Large intestine (tissue), 3 donors: ENCODE measurements around the gene LRFN4. TPM values are rescaled to one million over a fixed set of nuclear protein-coding genes. Genes with fewer than 3 reads are reported as not detected.

Source experiments
- DNase-seq, 2 donors: peaks; one replicate each; pipeline versions ENCODE4 v3.0.0 to v3.0.0-alpha.2; 2013
- H3K27ac ChIP-seq: one replicate; pipeline ENCODE4 v1.5.1; 2013; ENCODE audit warnings: low read length
- H3K27me3 ChIP-seq: 2 replicates; pipeline ENCODE4 v1.6.1; 2013; ENCODE audit warnings: low read length; ENCODE audit not compliant: control insufficient read depth, insufficient read depth
- H3K36me3 ChIP-seq: 2 replicates; pipeline ENCODE4 v1.6.1; 2013; ENCODE audit warnings: low read length; ENCODE audit not compliant: control insufficient read depth, insufficient read depth
- H3K4me1 ChIP-seq: one replicate; pipeline ENCODE4 v1.6.1; 2013; ENCODE audit warnings: low read length; ENCODE audit not compliant: control insufficient read depth, insufficient read depth
- H3K4me3 ChIP-seq: one replicate; pipeline ENCODE4 v1.5.1; 2013; ENCODE audit warnings: low read length
- H3K9me3 ChIP-seq: one replicate; pipeline ENCODE4 v1.6.1; 2013; ENCODE audit warnings: mild to moderate bottlenecking, low read depth, low read length, moderate library complexity; ENCODE audit not compliant: control insufficient read depth
- WGBS: methylation state at CpG from one replicate; pipeline ENCODE4 v1.1.5; 2013; ENCODE audit warnings: low lambda C conversion rate; ENCODE audit not compliant: insufficient coverage; 5-methylcytosine and 5-hydroxymethylcytosine counted together
- polyA plus RNA-seq: library from polyadenylated mRNA; unstranded; fragments of 120-200 nt; gene quantifications from one replicate; pipeline ENCODE4 v1.2.1, GENCODE V29; 2013

LRFN4 gene
- polyA plus RNA-seq, 1 donor, result 15.7 TPM

GRCh38 chr11:66844496-66845142 is 12.2 kb upstream of the LRFN4 start:
- H3K27ac ChIP-seq, result no peak overlapping the region

GRCh38 chr11:66845143-66845875 is 11.6 kb upstream of the LRFN4 start:
- Histone ChIP-seq H3K4me1 (peaks cover 15% of the 10 kb centered on the region), H3K27me3 (no peaks in the 10 kb centered on the region), H3K27ac (no peak overlapping the region), H3K4me3 (no peak overlapping the region), H3K36me3 (peaks cover 50% of the 10 kb centered on the region), H3K9me3 (no peaks in the 10 kb centered on the region)
- DNase-seq, result no peak
- no CpG with 5 or more reads among the region's 15 CpGs for WGBS

More at GRCh38 chr11:66844496-66845142, 12.2 kb upstream of the LRFN4 start:
- H3K4me3 ChIP-seq, result peak overlapping the region; percentile 76
- DNase-seq, result no peak
- peaks cover 53% of the 10 kb centered on the region for H3K36me3 ChIP-seq
- no CpG with 5 or more reads among the region's 12 CpGs for WGBS
- H3K4me1 ChIP-seq, result peaks cover 15% of the 10 kb centered on the region
- H3K9me3 ChIP-seq, result no peaks in the 10 kb centered on the region
- H3K27me3 ChIP-seq, result no peaks in the 10 kb centered on the region

GRCh38 chr11:66845876-66846212 is 11.0 kb upstream of the LRFN4 start:
- Histone ChIP-seq H3K9me3 (no peaks in the 10 kb centered on the region), H3K4me3 (no peak overlapping the region), H3K27ac (no peak overlapping the region), H3K27me3 (no peaks in the 10 kb centered on the region), H3K36me3 (peaks cover 48% of the 10 kb centered on the region), H3K4me1 (peaks cover 15% of the 10 kb centered on the region)
- no peak for DNase-seq
- no CpG with 5 or more reads among the region's 9 CpGs for WGBS

GRCh38 chr11:66846671-66847091 is 10.2 kb upstream of the LRFN4 start:
- Histone ChIP-seq H3K27ac (no peak overlapping the region), H3K27me3 (no peaks in the 10 kb centered on the region), H3K4me1 (peaks cover 15% of the 10 kb centered on the region), H3K9me3 (no peaks in the 10 kb centered on the region), H3K36me3 (peaks cover 48% of the 10 kb centered on the region), H3K4me3 (no peak overlapping the region)
- whole genome bisulfite sequencing, result no CpG with 5 or more reads among the region's 4 CpGs
- DNase-seq, result no peak

- Histone ChIP-seq H3K9me3 (no peaks in the 10 kb centered on the region), H3K27me3 (no peaks in the 10 kb centered on the region), H3K4me1 (peaks cover 8% of the 10 kb centered on the region), H3K27ac (no peak overlapping the region), H3K4me3 (no peak overlapping the region), H3K36me3 (peaks cover 48% of the 10 kb centered on the region)
- no CpG with 5 or more reads among the region's 14 CpGs for whole genome bisulfite sequencing
- no peak for DNase-seq
Measured at GRCh38 chr11:66847461-66848232, 9.2 kb upstream of the LRFN4 start.

GRCh38 chr11:66848671-66849500 is 8.0 kb upstream of the LRFN4 start:
- H3K36me3 ChIP-seq, result peaks cover 48% of the 10 kb centered on the region
- no CpG with 5 or more reads among the region's 28 CpGs for WGBS
- DNase-seq, result no peak
- no peaks in the 10 kb centered on the region for H3K9me3 ChIP-seq
- peaks cover 8% of the 10 kb centered on the region for H3K4me1 ChIP-seq
- H3K27me3 ChIP-seq, result no peaks in the 10 kb centered on the region
- no peak overlapping the region for H3K4me3 ChIP-seq
- H3K27ac ChIP-seq, result no peak overlapping the region

- no peaks in the 10 kb centered on the region for H3K4me1 ChIP-seq
- no peak overlapping the region for H3K4me3 ChIP-seq
- no peak overlapping the region for H3K27ac ChIP-seq
- H3K36me3 ChIP-seq, result peaks cover 46% of the 10 kb centered on the region
- no peaks in the 10 kb centered on the region for H3K27me3 ChIP-seq
- no CpG with 5 or more reads among the region's 22 CpGs for WGBS
- DNase-seq, result no peak
- H3K9me3 ChIP-seq, result no peaks in the 10 kb centered on the region
Measured at GRCh38 chr11:66849501-66850234, 7.2 kb upstream of the LRFN4 start.

GRCh38 chr11:66850235-66850587 is 6.7 kb upstream of the LRFN4 start:
- no peak for DNase-seq
- 100% methylated on average over 1 of the region's 10 CpGs for WGBS
- no peaks in the 10 kb centered on the region for H3K9me3 ChIP-seq
- no peaks in the 10 kb centered on the region for H3K27me3 ChIP-seq
- peaks cover 41% of the 10 kb centered on the region for H3K36me3 ChIP-seq
- no peak overlapping the region for H3K4me3 ChIP-seq
- no peak overlapping the region for H3K27ac ChIP-seq
- H3K4me1 ChIP-seq, result no peaks in the 10 kb centered on the region

- H3K27ac ChIP-seq, result no peak overlapping the region
- WGBS, result no CpG with 5 or more reads among the region's 23 CpGs
- peaks cover 36% of the 10 kb centered on the region for H3K36me3 ChIP-seq
- peaks cover 4% of the 10 kb centered on the region for H3K4me1 ChIP-seq
- no peaks in the 10 kb centered on the region for H3K9me3 ChIP-seq
- H3K27me3 ChIP-seq, result no peaks in the 10 kb centered on the region
- DNase-seq, result no peak
- no peak overlapping the region for H3K4me3 ChIP-seq
Measured at GRCh38 chr11:66850588-66851238, 6.2 kb upstream of the LRFN4 start.
